Fibroblast of skin of scalp (primary cell): ENCODE data around the gene SLC22A15.
A peak's percentile ranks its signal among the peaks of the same experiment; 100 is the strongest.
"Not testable (repeated sequence)": the region's sequence is repeated elsewhere in the genome, so short reads cannot be mapped to it uniquely, and the experiment has no call there.

Experiments used
- DNase-seq: peaks from one replicate; pipeline ENCODE4 v3.0.0-alpha.2; 2013

SLC22A15 gene

DNA sequence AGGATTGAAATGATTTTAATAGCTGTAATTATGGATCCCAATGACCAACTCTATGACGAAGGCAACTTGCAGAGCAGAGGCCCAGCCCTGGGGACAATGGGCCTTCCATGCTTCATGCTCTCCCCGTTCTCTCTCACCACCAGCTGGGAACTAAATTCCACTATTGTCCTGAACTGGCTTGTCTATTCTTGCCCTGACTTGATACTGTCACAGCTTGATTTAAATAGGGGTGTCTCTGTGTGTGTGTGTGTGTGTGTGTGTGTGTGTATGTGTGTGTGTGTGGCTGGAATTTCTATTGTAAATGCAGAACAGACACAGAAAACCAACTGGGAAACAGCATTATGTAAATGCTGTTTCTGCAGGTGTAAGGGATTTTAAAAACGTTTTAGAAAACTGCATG, 57.0 kb downstream of the SLC22A15 start:
- DNase-seq: no peak

DNA sequence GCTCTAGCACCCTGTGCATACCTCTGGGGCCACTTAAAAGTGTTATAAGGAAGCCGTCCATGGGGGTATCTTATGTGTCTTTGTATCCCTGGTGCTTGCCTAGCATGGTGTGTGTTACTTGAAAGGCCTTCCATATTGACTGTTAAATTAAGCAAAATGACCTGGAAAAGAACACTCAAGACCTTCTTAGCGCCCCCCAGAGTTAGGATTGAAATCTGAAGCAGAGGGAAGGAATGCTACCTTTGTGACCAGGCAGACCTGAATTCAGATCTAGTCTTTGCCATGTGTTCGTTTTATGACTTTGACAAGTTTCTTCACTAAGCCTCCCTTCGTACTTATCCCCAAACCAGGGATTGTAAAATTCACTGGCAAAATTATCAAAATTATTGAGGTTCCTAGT, 59.9 kb downstream of the SLC22A15 start:
- no peak for DNase-seq

DNA sequence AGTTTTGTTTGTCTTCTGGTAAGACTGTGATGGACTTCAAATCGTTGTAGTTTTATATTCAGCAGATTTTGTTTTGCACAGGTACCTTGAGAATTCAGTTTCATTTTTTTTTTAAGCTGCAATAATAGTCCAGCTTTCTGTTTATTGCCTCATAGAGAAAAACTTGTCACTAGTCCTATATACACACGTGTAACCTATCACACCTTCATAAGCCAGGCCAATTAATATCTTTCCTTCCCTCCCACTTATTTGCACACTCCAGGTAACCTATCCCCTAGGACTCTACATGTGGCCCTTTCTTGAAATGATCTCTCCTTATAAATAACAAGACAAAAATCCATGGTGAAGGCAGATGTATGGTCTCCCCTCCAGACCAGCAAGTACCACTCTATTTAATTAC, 62.4 kb downstream of the SLC22A15 start:
- no peak for DNase-seq

DNA sequence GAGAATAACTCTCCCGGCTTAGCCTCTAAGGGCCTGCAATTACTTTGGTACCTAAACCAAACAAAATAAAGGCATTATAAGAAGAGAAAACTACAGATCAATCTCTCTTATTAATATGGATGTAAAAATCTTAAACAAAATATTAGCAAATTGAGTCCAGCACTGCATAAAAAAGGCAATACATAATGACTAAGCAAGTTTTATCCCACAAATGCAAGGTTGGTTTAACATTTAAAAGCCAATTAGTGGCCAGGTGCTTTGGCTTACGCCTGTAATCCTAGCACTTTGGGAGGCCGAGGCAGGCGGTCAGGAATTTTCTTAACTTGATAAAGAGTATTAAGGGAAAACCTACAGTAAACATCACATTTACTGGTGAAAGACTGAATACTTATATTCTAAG, 67.8 kb downstream of the SLC22A15 start:
- no peak for DNase-seq

DNA sequence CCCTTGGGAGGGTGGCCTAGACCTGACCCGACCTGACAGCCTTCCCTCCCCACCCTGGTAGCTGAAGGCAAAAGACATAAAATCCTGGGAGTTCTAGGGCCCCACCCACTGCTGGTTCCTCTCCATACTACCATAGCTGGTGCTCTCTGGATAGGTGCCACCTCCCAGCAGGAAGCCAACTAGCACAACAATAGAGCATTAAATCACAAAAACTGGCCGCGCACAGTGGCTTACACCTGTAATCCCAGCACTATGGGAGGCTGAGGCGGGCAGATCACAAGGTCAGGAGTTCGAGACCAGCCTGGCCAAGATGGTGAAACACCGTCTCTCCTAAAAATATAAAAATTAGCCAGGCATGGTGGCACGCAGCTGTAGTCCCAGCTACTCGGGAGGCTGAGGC, 70.6 kb downstream of the SLC22A15 start:
- not testable (repeated sequence) for DNase-seq

DNA sequence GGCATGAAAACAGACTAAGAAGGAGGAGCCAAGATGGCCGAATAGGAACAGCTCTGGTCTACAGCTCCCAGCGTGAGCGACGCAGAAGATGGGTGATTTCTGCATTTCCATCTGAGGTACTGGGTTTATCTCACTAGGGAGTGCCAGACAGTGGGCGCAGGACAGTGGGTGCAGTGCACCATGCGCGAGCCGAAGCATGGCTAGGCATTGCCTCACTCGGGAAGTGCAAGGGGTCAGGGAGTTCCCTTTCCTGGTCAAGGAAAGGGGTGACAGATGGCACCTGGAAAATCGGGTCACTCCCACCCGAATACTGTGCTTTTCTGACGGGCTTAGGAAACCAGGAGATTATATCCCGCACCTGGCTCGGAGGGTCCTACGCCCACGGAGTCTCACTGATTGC, 75.6 kb downstream of the SLC22A15 start:
- not testable (repeated sequence) for DNase-seq

DNA sequence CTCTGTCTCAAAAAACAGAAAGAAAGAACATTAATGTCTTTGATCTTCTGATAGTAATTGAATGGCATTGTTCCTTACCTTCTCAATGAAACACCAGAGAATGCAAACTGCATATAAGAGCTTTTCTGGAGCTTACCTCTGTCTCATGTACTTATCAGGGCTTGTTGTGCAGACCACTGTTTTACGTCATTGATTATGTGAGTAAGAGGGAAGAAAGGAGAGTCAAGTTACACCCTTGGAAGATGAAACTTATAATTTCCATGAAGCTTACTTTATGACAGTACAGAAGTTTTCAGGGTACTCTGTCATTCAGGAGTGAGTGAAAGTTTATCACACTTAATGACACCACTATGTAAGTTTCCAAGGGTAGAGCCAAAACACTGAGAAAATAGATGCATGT, 85.9 kb downstream of the SLC22A15 start:
- DNase-seq: no peak

DNA sequence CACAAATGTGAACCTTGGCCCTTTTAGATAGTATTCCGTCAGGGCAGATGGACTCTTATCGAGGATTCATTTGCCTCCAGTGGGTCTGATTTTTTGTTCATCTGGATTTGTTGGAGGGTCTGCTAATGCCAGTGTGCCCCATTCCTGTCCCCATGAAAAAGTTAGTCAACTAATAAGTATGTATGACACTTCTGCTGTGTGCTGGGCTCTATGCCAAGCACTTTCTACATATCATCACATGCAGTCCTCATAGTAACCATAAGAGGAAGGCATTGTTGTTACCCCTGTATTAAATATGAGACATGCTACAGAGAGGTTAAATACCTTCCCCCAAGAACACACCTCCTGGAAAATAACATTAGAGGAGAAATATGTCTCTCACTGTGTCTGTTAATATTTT, 88.3 kb downstream of the SLC22A15 start:
- DNase-seq: peak; percentile 85

DNA sequence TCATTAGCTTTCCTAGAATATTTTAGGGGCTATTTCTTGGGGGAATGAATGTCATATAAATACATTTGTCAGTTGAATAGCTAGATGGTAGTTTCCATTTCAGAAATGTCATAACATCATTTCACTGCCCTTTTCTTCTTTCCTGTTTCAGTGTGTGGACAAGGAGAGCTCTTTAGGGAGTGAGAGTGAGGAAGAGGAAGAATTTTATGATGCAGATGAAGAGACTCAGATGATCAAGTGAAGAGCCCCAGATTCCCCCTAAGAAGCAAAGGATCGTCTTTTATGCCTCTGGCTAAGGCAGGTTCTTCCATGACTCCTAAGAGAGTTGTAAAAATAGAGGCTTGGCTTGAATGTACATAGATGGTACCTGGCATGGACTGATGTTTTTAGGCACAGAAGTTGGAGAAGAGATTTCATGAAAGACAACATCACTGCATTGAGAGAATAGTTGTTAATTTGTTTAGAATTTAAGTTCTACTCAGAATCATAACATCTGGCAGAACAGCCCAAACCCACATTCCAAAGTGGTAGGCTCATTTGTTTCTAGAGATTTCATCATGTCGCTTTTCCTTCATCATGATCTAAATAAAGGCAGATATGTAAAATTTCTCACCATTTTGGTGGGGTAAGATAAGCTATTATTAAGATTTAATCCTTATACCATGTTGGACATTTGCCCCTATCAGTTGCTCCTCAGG, 90.7 kb downstream of the SLC22A15 start:
- DNase-seq: peak; percentile 95

DNA sequence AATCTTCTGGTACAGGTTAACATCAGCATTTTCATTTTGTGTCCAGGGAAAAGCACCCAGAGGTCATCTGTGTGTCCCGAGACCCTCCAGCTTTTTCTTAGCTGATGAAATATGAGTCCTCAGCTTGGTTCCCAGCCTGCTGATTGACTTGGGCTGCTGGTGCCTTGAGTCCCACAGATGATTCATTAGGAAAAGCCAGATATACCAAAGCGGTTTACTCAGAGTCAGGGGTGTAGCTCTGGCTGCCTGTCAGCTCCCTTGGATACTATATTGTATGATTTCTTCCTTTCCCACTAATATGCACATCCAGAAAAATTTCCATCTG, 91.2 kb downstream of the SLC22A15 start:
- peak; percentile 98 for DNase-seq

DNA sequence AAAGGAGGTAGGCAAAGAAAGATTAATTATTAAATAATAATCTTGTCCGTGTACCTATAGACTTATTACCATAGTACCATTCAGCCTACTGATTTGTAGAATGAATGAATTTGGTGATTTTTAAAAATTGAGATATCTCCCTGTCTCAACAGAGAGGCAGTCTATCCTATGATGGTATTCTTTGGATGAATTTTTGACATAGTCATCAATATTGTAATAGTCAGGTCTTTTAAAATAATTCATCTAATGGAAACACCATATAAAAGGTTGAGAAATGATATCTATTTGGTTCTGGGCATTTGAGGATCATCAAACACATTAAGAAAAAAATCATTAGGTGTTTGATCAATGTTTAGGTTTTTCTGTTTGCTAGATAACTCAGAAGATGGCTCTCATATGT, 99.3 kb downstream of the SLC22A15 start:
- DNase-seq: no peak

DNA sequence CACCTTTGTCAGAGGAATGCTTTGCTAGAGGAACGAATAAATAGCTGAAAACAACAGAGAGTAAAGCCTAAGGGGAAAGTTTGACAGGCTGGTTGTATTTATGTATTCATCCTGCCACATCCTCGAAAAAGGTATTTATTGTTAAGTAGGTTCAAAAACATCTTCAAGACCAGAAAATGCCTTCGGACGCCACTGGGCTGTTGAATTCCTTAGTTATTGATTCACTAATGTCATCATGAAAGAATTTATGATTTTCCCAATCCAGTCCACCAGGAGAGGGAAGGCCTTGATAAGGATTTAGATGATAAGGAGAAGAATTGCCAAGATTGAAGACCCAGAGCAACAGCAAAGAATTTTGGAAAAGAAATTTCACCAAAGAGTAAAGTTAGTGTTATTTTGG, 99.7 kb downstream of the SLC22A15 start:
- peak; percentile 32 for DNase-seq

DNA sequence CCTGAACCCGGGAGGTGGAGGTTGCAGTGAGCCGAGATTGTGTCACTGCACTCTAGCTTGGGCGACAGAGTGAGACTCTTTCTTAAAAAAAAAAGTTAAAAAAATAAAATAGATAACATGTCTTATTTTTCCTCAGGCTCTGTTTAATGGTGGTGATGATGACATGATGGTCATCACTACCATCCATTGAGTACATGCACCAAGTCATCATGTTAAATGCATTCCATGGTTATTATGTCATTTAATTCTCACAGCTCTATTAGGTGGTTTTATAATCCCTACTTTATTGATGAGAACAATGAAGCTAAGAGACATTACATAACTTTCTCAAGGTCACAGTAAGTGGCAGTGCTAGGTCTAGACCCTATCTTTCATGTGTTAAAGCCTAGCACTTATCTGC, 100.5 kb downstream of the SLC22A15 start:
- DNase-seq: peak; percentile 34

DNA sequence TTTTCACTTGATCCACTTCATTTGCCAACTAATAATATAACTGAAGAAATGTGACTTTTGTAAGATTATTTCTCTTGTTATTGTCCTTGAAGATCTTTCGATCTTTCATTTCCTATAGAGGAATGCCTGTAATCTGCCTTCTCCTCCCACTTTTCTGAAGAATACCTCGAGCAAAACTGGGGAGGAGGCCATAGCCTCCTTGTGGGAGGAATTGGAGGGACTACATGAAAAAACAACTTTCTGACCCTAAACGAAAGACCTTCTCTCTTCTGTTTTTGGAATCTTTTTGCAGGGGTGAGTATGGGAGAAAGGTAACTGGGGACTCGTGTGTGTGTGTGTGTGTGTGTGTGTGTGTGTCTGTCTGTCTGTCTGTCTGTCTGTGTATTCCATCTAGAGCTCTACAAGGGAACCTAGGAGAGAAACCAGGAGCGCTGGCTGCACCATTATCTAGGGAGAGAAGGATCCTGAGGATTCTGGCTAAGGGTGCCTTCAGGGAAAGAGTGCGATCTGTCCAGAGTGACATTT, 102.4 kb downstream of the SLC22A15 start:
- DNase-seq: no peak

DNA sequence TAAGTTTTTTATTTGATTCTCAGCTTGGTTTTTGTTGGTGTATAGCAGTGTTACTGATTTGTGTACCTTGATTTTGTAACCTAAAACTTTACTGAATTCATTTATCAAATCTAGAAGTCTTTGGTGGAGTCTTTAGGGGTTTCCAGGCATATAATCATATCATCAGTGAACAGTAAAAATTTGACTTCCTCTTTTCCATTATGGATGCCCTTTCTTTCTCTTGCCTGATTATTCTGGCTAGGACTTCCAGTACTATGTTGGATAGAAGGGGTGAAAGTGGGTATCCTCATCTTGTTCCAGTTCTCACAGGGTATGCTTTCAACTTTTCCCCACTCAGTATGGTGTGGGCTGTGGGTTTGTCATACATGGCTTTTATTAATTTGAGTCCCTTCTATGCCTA, 111.3 kb downstream of the SLC22A15 start:
- no peak for DNase-seq

DNA sequence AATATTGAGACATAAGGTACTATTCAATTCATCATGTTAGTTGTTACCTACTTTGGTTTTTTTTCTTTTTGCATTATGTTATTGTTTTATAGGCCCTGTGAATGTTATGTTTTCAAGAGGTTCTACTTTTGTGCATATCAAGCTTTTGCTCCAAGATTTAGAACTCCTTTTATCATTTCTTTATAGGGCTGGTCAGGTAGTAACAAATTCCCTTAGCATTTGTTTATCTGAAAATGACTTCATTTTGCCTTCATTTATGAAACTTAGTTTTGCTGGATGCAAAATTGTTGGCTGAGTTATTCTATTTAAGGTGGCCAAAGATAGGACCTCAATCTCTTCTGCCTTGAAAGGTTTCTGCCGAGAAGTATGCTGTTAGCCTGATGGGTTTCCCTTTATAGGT, 113.6 kb downstream of the SLC22A15 start:
- no peak for DNase-seq

DNA sequence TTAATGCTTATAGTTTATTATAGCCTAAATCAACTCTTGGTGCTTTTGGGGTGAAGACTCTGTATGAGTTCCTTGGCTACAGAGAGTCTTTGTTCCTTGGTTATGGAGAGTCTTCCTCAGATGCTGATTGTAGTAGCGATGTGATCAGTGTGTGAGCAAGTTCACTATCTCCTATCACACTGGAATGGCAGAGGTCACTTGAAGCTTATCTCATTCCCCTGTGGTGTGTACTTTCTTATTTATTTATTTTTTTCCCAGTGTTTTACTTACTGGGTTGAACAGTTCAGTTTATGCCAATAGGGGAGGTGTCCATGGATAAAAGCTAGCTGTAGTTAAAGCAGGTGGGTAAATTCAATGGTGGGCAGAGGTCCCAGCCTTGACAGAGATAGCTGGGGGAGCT, 114.8 kb downstream of the SLC22A15 start:
- DNase-seq: no peak

DNA sequence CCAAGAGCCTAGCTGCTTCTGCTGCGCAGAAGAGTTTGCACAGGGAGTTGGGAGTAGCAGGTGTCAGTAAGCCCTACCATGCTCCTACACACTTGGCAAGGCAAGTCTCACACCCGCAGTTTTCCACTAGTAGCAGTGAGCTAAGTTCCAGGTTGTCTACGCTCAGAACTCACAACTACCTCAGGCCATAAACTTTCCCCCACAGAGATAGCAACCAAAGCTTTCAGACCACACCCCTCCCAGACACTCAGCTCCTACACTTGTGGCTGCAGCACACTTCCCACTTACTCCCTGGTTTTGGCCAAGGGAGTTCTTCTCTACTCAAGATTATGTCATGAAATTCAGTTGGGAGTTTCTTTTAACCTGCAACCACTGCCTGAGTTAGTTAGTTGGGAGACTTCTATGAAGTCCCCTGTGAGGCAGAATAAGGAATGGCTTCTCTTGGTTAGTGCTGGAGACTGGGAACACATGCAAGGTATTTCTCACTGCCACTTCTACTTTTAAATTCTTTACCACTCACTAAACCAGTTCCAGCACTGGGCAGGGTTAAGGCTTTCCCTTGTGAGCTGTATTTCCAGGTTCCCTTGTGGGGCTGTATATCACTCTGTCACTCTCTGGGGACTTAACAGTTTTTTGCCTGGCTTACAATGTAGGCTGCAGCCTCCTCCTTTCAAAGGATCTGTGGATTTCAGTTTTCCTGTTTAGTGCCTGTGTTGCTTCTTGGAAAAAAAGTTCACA, 116.6 kb downstream of the SLC22A15 start:
- no peak for DNase-seq

DNA sequence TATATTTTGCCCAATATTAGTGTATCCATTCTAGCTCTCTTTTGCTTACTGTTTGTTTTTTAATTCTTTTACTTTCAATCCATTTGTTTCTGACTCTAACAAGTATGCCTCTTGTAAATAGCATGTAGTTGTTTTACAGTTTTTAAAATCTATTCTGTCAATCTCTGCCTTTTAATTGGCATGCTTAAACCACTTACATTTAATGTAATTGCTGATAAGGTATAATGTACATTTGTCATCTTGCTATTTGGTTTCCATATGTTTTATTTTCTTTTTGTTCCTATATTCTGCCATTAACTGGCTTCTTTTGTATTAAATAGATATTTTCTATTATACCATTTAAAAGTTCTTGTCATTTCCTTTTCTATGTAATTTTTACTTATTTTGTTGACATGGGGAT, 118.7 kb downstream of the SLC22A15 start:
- DNase-seq: no peak

DNA sequence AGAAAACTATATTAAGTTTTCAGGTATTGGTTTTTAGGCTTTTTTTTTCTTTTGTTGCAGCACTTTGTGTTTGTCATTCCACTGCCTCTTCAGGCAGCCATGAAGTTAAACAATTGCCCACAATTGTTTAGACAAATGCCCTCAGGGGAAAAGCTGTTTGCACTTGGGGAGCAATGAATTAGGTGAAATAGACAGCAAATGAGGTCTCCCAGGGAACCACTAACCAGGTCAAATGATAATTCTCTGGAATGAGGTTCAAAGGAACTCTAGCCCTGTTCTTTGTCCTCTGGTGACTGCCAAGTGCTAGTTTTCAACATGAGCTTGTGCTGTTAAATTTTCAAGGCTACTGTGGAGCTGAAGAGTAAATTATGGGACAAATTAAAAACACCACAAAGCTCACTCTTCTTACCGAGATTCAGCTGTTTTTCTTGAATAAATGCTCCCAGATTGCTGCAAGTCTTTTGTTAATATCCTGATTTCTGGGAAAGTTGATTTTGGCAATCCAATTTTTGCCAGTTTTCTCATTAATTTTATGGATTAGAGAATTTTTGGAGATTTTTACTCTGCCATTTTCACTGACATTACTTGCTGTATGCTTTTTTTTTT, 119.8 kb downstream of the SLC22A15 start:
- no peak for DNase-seq

DNA sequence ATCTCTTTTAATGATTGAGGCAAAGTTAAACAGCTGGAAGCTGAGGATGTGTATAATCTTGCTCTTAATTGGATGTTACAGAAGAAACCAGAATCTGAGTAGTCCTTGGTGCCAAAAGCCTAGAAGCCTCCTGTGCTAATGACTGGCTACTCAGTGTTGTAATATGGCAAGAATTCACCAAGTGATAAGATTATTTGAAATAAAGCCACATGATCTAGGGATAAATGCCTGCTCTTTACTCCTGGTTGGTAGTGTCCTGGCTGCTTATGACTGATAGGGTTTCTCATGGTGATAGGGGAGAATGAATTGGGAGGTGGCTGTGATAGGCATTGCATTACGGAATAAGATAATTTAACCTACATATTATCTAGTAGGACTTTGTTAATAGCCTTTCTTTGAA, 121.3 kb downstream of the SLC22A15 start:
- no peak for DNase-seq

DNA sequence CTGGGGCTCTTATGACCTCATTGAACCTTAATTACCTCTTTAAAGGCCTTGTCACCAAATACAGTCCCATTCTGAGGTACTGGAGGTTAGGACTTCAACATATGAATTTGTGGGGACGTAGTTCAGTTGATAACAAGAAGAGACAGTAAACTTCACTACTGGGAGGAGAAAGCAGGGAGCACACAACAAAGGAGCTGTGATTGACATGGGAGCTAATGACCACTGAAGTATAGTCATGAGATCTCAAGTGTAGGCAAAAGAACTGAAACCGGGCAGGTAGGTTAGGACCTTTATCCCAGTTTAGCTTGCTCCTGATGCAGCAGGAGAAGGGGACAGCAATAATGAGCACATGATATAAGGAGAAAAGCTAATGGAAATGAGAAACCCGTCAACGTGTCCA, 123.1 kb downstream of the SLC22A15 start:
- DNase-seq: no peak

DNA sequence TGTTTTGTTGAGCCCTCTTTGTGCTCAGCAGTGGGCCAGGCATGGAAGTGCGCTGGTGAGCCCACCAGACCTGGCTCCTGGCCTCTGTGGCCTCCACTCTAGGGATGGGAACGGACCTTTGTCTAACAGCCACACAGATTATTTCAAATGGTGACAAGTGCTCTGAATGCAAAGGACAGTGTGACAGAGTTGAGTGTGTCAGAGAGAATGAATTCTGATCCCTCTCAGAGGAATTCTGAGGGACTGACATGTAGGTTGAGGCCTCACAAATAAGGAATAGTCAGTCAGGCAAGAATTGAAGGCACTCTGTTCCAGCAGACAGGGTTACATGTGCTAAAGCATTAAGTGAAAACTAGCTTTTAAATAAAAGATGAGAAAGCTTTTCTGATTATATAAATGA, 123.6 kb downstream of the SLC22A15 start:
- DNase-seq: no peak

DNA sequence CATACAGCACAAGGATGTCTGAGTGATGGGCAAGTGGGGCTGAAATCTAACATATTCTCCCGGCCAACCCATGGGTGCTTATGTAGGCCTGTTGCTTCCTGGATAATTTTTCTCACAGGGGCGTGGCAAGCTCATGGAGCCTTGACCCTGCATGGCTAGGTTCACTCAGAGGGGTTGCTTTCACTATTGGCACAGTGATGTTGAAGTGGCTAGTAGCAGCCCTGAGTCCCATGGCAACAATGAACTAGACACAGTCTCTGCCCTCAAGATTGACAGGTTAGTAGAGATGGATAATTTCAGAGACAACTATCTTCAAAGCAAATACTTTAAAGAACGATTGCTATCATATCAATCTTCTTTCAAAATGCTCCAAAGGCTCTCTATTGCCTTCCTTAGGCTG, 128.4 kb downstream of the SLC22A15 start:
- DNase-seq: no peak
